IPS-18a (cell line): Measurements from ENCODE around the gene TMEM126A.
"Not testable (repeated sequence)": the region's sequence is repeated elsewhere in the genome, so short reads cannot be mapped to it uniquely, and the experiment has no call there.

Experiments
- H3K27ac ChIP-seq: one replicate; pipeline ENCODE4 v1.5.1; 2013; ENCODE audit warnings: low read length
- H3K27me3 ChIP-seq: one replicate; pipeline ENCODE4 v1.6.1; 2013; ENCODE audit warnings: mild to moderate bottlenecking, low read length; ENCODE audit not compliant: control insufficient read depth, insufficient read depth
- H3K36me3 ChIP-seq: one replicate; pipeline ENCODE4 v1.6.1; 2013; ENCODE audit warnings: low read depth, low read length; ENCODE audit not compliant: control insufficient read depth
- H3K4me1 ChIP-seq: one replicate; pipeline ENCODE4 v1.6.1; 2013; ENCODE audit warnings: low read depth, low read length; ENCODE audit not compliant: control insufficient read depth
- H3K4me3 ChIP-seq: one replicate; pipeline ENCODE4 v1.5.1; 2013; ENCODE audit warnings: low read length
- H3K9ac ChIP-seq: one replicate; pipeline ENCODE4 v1.6.1; 2013; ENCODE audit warnings: mild to moderate bottlenecking, low read length, moderate library complexity
- H3K9me3 ChIP-seq: one replicate; pipeline ENCODE4 v1.6.1; 2013; ENCODE audit warnings: low read depth, low read length; ENCODE audit not compliant: control insufficient read depth

The TMEM126A gene

DNA sequence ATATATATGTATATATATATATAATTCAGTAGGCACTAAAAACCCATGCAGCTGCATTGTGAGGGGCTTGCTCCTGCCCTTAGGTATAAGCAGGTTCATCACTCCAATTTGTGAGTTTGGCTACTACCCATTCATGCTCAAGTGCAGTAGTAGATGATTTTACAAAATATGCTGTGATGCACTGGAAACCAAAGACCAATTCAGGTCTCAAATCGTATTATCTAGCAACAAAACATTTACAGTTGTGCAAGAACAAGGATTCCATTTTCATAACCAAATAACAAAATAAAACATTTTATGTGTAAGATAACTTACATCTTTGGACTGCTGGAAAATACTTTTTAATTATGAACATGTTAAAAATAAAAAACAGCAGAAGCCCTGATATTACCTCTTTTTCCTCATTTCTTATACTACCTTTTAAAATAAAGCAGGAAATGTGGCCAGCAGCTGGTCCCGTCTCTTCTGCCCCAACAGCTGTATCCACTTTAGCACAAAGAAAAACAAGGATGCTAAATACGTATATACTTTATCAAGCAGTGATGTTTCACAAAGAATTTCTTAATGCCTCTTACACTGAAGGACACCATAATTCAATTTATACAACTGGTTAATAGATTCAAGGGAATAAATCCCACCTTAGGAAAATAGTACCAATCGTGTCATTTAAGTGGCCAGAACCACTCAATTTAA lies 14.4 kb downstream of the TMEM126A start:
- Histone ChIP-seq H3K4me1 (peaks cover 6% of the 10 kb centered on the region), H3K36me3 (peaks cover 56% of the 10 kb centered on the region), H3K27ac (no peak overlapping the region), H3K4me3 (peak overlapping the region; percentile 90), H3K9me3 (no peaks in the 10 kb centered on the region), H3K27me3 (no peaks in the 10 kb centered on the region), H3K9ac (peak overlapping the region; percentile 99)

DNA sequence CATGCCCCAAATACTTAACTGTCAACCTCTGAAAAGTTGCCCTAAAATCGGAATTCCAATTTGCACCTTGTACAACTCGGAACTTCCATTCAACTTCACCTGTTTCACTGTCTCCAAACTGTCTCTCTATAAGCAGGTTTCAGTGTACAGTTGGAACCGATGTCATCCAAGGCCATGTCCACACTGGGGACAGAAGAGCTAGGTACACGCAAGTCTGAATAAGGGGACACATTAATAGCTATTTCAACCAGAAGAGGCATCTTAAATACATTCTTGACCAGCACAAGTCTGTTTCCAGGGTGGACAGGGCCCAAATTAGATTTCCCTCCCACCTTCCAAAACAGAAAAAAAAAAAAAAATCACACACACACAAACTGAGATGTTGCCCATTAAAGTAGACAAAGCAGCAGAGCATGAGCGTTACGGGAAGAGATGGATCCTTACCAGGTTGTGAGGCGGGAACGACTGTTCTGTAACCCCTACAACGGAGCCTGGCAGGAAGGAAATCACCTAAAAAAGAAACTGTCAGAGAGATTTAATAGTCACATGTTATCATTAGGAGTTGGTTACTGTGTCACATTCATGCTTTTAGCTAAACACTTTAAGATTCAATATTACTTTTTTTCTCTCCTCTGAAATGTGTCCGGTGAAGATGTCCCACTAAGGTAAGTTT lies 15.4 kb downstream of the TMEM126A start:
- Histone ChIP-seq H3K27me3 (no peaks in the 10 kb centered on the region), H3K9ac (peak overlapping the region; percentile 99), H3K27ac (no peak overlapping the region), H3K36me3 (peaks cover 45% of the 10 kb centered on the region), H3K4me3 (peak overlapping the region; percentile 90), H3K9me3 (no peaks in the 10 kb centered on the region), H3K4me1 (peaks cover 6% of the 10 kb centered on the region)

DNA sequence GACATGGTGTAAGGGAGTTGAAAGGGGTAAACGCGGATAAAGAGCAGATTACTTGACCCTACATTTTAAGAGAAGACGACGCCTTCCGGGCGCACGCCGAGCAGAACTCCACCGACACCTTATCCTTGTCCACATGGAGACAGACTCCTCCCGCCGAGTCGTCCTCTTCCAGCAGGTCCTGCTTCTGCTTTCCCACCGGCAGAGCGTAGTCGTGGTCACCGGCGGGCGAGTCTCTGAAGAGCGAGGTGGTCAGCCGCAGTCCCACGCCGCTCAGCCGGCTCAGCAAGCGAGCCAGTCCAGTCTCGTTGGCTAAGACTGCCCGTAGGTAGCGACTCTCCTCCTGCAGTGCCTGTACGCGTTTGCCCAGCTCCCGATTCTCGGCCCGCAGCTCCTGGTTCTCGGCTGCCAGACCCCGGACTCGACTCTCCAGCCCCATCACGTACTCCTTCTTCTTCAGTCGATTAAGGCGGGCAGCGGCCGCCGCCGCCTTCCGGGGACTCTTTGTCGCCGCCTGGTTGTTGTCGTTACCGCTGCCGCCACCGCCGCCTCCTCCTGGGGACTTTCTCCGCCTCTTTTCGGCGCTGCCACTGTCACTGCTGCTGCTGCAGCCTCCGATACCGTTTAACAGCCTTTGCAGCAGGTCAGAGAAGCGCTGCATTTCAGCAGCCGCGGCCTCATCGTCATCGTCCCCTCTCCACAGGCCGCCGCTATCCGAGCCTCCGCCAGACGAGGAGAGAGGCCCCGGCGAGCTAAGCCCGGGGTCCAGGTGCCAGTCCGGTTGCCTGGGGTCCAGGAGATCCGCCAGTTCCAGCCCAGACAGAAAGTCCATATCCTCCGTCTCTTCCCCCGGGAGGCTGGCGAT lies 16.2 kb downstream of the TMEM126A start:
- Histone ChIP-seq H3K36me3 (peaks cover 38% of the 10 kb centered on the region), H3K9ac (peak overlapping the region; percentile 99), H3K4me1 (peaks cover 6% of the 10 kb centered on the region), H3K27me3 (no peaks in the 10 kb centered on the region), H3K27ac (peak overlapping the region; percentile 87), H3K4me3 (peak overlapping the region; percentile 90), H3K9me3 (no peaks in the 10 kb centered on the region)

DNA sequence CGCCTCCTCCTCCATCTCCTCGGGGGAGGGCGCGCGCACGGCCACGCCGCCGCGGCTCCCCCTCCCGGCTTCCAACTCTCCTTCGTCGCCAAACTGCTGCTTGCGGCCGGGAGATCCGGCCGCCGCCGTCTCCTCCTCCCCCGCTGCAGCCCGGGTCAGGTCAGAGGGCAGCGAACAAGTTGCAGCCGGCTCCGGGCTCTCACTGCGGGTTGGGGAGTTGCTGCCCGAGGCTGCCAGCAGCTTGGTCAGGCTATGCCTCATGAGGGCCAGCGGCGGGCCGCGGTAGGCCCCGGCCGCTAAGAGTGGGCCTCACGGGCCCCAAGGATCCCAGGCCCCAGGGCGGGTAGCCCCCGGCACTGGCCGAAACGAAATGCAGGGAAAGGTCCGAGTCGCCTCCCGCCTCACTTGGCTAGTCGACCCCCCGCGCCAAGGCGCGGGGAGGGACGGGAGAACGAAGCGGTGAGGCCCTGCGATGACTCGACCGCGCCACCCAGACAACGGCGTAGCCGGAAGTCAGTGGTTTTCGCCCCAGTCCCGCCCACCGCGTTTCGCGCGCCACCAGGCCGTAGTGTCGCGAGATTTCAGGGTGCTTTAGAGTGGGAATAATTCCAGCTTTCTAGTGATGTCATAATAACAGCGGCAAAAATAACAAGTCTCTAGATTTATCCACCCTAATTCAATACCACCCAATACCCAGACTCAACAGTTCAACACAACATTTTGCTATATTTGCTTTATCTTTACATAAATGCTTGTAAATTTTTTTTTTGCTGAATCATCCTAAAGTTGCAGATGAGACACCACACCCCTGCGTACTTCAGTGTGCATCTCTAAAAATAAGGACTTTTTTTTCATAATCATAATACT lies 17.1 kb downstream of the TMEM126A start, which contains the start of gene CREBZF:
TSS of gene CREBZF (minus strand) at position 515 of the 867 bp plus-strand sequence. CDS start at position 261, 254 bp downstream.
- peak within 1 kb of the TSS; percentile 87 for H3K27ac ChIP-seq
- peaks cover 6% of the 10 kb centered on the region for H3K4me1 ChIP-seq
- H3K27me3 ChIP-seq = no peaks in the 10 kb centered on the region
- no peaks in the 10 kb centered on the region for H3K9me3 ChIP-seq
- peaks cover 29% of the 10 kb centered on the region for H3K36me3 ChIP-seq
- H3K4me3 ChIP-seq = peak within 1 kb of the TSS; percentile 90
- peak within 1 kb of the TSS; percentile 99 for H3K9ac ChIP-seq

DNA sequence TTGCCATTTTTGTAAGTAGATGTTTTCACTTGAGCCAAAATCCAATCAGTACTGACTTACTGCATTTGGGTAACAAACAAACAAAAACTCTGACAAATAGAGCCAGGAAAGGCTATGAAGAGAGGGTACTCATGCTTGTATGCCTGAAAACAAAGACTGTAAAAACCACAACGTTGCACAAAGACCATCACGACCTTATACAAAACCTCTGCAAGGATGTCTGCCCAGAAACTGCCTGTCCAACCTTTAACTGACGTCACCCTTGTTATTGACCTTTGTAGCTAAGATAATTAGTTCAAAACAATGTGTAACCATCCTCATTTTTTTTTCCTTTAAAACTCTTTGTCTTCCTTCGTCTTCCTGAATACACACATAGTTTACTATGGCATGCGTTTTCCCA lies 18.0 kb downstream of the TMEM126A start:
- H3K36me3 ChIP-seq = peaks cover 20% of the 10 kb centered on the region
- H3K4me3 ChIP-seq = peak overlapping the region; percentile 90
- H3K27ac ChIP-seq = peak overlapping the region; percentile 87
- H3K9ac ChIP-seq = peak overlapping the region; percentile 99
- H3K27me3 ChIP-seq = no peaks in the 10 kb centered on the region
- H3K4me1 ChIP-seq = peaks cover 6% of the 10 kb centered on the region
- H3K9me3 ChIP-seq = no peaks in the 10 kb centered on the region

DNA sequence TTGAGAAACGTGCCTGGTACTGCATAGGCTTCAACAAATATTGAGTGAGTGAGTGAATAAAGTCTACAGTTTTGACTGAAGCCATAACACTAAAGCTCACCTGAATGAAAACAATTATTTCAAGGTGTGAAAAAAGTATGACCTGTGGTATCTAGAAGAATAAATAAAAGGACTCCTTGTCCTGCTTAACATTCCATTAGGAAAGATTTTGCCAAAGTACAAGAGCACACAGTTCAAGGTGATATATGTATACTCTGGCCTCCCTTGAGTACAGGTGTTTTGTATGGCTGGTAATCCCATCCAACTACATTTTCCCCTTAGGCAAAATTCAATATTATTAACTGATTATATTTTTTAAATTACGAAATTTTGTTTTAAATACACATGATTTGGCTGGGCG lies 18.9 kb downstream of the TMEM126A start:
- Histone ChIP-seq H3K27me3 (no peaks in the 10 kb centered on the region), H3K9ac (no peak overlapping the region), H3K9me3 (no peaks in the 10 kb centered on the region), H3K36me3 (peaks cover 11% of the 10 kb centered on the region), H3K4me3 (no peak overlapping the region), H3K4me1 (peaks cover 6% of the 10 kb centered on the region), H3K27ac (no peak overlapping the region)

DNA sequence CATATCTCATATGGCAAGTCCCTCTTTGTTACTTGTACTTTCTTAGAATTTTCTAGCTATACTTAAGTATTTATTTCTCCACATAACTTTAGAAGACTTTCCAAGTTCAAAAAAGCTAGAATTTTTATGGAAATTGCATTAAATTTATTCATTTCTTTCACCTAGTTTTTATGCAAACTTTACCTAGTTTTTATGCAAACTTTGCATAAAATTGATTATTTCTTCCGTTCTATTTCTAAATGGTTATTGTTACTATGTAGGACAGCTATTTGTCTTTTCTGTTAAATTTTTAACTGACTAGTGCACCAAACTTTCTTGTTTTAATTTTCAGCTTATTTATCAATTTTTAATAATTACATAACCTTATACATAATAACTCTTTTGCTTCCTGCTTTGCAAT lies 20.4 kb downstream of the TMEM126A start:
- H3K4me3 ChIP-seq = no peak overlapping the region
- peaks cover 3% of the 10 kb centered on the region for H3K9me3 ChIP-seq
- H3K27ac ChIP-seq = no peak overlapping the region
- H3K9ac ChIP-seq = no peak overlapping the region
- peaks cover 6% of the 10 kb centered on the region for H3K4me1 ChIP-seq
- H3K36me3 ChIP-seq = peaks cover under 1% of the 10 kb centered on the region
- H3K27me3 ChIP-seq = peaks cover 9% of the 10 kb centered on the region

DNA sequence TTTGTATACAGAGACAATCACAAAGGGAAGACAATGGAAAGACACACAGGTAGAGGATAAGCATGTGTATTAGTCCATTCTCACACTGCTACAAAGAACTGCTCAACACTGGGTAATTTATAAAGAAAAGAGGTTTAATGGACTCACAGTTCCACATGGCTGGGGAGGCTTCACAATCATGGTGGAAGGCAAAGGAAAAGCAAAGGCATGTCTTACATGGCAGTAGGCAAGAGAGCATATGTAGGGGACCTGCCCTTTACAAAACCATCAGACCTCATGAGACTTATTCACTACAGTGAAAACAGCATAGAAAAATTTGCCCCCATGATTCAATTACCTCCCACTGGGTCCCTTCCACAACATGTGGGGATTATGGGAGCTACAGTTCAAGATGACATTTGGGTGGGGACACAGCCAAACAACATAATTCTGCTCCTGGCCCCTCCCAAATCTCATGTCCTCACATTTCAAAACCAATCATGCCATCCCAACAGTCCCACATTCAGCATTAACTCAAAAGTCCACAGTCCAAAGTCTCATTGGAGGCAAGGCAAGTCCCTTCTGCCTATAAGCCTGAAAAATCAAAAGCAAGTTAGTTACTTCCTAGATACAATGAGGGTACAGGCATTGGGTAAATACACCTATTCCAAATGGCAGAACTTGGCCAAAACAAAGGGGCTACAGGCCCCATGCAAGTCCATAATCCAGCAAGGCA lies 23.3 kb downstream of the TMEM126A start:
- H3K9ac ChIP-seq, H3K27me3 ChIP-seq, H3K9me3 ChIP-seq, H3K4me1 ChIP-seq, H3K4me3 ChIP-seq, H3K27ac ChIP-seq, H3K36me3 ChIP-seq: not testable (repeated sequence)

DNA sequence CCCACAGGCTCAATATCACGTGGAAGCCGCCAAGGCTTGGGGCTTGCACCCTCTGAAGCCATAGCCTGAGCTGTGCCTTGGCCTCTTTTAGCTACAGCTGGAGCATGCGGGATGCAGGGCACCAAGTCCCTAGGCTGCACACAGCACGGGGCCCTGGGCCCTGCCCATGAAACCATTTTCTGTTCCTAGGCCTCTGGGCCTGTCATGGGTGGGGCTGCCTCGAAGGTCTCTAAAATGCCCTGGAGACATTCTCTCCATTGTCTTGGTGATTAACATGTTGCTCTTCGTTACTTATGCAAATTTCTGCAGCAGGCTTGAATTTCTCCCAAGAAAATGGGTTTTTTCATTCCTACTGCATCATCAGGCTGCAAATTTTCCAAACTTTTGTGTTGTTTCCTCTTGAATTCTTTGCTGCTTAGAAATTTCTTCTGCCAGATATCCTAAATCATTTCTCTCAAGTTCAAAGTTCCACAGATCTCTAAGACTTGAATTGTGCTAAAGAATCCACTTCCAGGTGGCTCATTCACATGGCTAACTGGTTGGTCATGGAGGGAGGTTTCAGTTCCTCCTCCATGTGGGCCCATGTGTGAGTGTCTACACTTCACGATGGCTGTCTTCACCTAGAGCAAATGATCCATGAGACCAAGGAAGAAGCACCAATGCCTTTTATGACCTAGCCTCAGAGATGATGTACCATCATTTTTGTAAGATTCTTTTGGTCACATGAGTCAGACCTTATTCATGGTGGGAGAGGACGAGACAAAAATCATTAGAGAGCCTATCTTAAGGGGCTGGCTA lies 24.5 kb downstream of the TMEM126A start:
- Histone ChIP-seq H3K27ac (no peak overlapping the region), H3K27me3 (peaks cover 10% of the 10 kb centered on the region), H3K36me3 (no peaks in the 10 kb centered on the region), H3K4me1 (no peaks in the 10 kb centered on the region), H3K9ac (no peak overlapping the region), H3K9me3 (peaks cover 3% of the 10 kb centered on the region), H3K4me3 (no peak overlapping the region)

DNA sequence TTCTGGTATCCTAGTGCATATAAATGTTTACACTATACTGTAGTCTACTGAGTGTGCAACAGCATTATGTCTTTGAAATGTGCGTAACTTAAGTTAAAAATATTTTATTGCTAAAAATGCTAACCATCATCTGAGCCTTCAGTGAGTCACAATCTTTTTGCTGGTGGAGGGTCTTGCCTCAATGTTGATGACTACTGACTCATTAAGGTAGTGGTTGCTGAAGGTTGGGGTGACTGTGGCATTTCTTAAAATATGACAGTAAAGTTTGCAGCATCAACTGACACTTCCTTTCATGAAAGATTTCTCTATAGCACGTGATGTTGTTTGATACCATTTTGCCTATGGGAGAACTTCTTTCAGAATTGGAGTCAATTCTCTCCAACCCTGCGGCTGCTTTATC lies 25.6 kb downstream of the TMEM126A start:
- no peaks in the 10 kb centered on the region for H3K4me1 ChIP-seq
- H3K27ac ChIP-seq = no peak overlapping the region
- peaks cover 3% of the 10 kb centered on the region for H3K9me3 ChIP-seq
- peaks cover 10% of the 10 kb centered on the region for H3K27me3 ChIP-seq
- no peak overlapping the region for H3K4me3 ChIP-seq
- no peak overlapping the region for H3K9ac ChIP-seq
- H3K36me3 ChIP-seq = no peaks in the 10 kb centered on the region
